Gastrocnemius medialis (tissue), 4 donors: ENCODE results near the gene MBNL2.

ENCODE experiments used
- POLR2A ChIP-seq, 2 donors: fragments of 450-650 bp; IDR thresholded peaks; one replicate each; pipeline ENCODE4 v1.6.1; 2017; ENCODE audit warnings: antibody characterized with exemption in 2 of 2, mild to moderate bottlenecking in 2 of 2, moderate library complexity in 2 of 2
- TF ChIP-seq, protein P1 (sequence below), 5 experiments: fragments of 450-650 bp in 3 of 5; fragments of 200-600 bp in 2 of 5; sonication (generic) in 2 of 5; IDR thresholded peaks in 4 of 5; conservative IDR thresholded peaks in 1 of 5; 1 replicate in 4 of 5; 2 replicates in 1 of 5; pipeline ENCODE4 v1.5.1; 2016 to 2019; ENCODE audit warnings: antibody characterized with exemption in 5 of 5, mild to moderate bottlenecking in 3 of 5, moderate library complexity in 3 of 5

DNA sequence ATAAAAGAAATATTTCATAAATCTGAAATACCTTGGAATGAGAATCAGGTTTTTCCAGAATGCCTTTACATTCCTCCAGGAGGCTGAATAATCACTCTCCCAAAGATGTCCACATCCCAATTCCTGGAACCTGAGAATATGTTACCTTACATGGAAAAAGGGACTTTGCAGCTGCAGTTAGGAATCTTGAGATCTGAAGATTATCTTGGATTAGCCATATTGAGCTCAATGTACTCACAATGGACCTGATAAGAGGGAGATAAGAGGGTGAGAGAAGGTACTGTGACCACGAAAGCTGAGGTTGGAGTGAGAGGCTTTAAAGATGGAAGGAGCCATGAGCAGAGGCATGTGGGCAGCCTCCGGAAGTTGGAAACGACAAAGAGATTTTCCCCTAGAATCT lies 36.8 kb upstream of the MBNL2 start:
- TF ChIP-seq, protein P1, sequence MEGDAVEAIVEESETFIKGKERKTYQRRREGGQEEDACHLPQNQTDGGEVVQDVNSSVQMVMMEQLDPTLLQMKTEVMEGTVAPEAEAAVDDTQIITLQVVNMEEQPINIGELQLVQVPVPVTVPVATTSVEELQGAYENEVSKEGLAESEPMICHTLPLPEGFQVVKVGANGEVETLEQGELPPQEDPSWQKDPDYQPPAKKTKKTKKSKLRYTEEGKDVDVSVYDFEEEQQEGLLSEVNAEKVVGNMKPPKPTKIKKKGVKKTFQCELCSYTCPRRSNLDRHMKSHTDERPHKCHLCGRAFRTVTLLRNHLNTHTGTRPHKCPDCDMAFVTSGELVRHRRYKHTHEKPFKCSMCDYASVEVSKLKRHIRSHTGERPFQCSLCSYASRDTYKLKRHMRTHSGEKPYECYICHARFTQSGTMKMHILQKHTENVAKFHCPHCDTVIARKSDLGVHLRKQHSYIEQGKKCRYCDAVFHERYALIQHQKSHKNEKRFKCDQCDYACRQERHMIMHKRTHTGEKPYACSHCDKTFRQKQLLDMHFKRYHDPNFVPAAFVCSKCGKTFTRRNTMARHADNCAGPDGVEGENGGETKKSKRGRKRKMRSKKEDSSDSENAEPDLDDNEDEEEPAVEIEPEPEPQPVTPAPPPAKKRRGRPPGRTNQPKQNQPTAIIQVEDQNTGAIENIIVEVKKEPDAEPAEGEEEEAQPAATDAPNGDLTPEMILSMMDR (IDR thresholded peaks at IDR 0.05 in 4 of 5, conservative IDR thresholded peaks at IDR 0.05 in 1 of 5) = no peak
- no peak for TF ChIP-seq POLR2A (IDR thresholded peaks at IDR 0.05)
